ENCODE results near the gene SLC19A3.
"Not testable (repeated sequence)": the region's sequence is repeated elsewhere in the genome, so short reads cannot be mapped to it uniquely, and the experiment has no call there.

The SLC19A3 gene

GRCh38 chr2:227701556-227701955 is 16.3 kb downstream of the SLC19A3 start:
- no peak for DNase-seq

GRCh38 chr2:227696990-227697679 is 20.7 kb downstream of the SLC19A3 start:
- no peak for DNase-seq

DNA sequence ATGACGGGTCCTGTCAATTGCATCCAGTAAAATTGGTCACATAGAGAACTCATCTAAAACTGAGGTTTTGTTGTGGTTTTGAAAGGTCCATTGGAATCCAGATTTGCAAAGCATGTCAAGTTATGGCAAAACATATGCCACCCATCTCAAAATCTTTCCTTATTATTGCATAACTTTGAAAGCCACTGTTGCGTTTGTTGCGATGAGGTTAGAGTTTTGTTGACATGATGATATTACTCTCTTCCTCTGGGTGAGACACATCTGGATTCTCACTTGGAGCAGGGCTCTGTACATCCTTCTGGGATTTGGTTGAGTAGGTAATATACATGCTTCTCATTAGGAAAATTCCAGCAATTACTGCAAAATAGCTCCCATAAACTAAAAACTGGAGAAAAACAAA is 30.6 kb downstream of the SLC19A3 start:
- DNase-seq: no peak

GRCh38 chr2:227684258-227684657 is 33.6 kb downstream of the SLC19A3 start:
- DNase-seq: no peak

DNA sequence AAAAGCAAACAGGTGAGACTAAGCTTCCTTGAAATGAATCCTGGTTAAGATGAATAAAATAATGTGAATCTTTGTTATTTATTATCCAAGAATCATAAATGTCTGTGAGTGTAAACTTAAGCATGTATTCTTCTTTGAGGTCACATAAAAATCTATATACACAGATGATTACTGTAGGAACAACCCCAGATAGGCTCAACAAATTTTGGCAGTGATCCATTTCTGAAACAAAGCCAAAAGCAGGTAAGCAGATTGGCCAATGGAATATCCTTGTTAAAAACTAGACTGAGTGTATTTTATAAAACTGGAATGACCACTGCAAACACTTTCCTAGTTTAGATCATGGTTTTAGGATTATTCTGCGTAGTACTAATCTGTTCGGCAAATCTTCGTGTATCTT is 39.9 kb downstream of the SLC19A3 start:
- no peak for DNase-seq

DNA sequence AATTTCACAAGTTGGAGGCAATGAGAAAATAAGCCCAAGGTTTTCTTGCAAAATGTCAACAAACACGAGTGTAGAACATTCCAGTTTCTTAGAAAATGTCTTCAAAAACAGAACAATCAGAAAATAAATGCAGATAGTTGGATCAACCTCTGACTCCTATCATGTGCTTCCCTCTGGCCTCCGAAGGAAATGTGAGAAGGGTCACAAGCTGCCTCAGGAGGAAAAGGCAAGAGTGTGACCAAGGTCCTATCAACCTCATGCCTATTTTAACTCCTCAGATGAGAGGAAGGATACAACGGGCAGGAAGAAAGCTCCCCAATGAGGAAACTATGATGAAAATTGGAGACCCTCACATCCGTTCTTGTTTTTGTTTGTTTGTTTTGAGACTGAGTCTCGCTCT is 43.3 kb downstream of the SLC19A3 start:
- no peak for DNase-seq

GRCh38 chr2:227673620-227674019 is 44.2 kb downstream of the SLC19A3 start:
- not testable (repeated sequence) for DNase-seq

- DNase-seq: no peak
These were observed 46.5 kb downstream of the SLC19A3 start for GRCh38 chr2:227671170-227671905.

DNA sequence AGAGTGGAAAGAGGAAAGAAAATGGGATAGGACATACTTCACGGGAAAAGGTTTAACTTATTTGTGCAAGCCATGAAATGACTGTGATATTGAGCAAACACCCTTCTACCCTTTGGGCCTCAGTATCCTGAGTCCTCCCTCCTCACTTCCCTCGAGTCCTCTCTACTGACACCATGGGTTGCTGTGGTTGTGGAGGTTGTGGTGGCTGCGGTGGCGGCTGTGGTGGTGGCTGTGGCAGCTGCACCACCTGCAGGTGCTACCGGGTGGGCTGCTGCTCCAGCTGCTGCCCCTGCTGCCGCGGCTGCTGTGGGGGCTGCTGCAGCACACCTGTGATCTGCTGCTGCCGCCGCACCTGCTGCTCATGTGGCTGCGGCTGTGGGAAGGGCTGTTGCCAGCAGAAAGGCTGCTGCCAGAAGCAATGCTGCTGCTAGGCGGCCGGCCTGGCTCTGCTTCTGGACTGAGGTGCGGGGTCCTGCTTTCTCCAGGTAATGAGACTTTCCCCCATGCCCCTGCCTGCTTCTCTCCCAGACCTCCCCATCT is 51.1 kb downstream of the SLC19A3 start, which contains the start of gene SCYGR5:
Gene SCYGR5 (plus strand): TSS at position 174 of the 540 bp plus-strand sequence. CDS start 0 bp downstream, at position 174.
- DNase-seq: not testable (repeated sequence)

- no peak for DNase-seq
These were observed 52.5 kb downstream of the SLC19A3 start for GRCh38 chr2:227665189-227665940.

DNA sequence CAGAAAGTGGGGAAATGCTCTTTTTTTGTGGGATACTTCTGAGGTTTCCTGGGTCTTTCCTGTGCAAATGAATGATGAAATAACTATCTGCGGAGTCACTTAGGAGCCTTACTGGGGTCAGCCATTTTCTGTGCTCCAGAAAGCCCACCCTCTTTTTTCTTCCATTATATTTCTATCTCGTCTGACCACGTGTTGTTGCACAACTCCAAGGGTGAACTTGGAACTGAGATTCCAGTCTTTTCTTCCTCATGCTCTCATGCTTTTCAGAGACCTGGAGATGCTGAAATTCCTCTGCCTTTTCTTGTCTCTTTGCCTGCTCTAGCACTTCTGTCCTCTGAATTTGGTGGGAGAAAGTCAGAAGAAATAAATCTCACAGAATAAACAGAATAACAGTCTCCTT is 56.0 kb downstream of the SLC19A3 start:
- DNase-seq: no peak

DNA sequence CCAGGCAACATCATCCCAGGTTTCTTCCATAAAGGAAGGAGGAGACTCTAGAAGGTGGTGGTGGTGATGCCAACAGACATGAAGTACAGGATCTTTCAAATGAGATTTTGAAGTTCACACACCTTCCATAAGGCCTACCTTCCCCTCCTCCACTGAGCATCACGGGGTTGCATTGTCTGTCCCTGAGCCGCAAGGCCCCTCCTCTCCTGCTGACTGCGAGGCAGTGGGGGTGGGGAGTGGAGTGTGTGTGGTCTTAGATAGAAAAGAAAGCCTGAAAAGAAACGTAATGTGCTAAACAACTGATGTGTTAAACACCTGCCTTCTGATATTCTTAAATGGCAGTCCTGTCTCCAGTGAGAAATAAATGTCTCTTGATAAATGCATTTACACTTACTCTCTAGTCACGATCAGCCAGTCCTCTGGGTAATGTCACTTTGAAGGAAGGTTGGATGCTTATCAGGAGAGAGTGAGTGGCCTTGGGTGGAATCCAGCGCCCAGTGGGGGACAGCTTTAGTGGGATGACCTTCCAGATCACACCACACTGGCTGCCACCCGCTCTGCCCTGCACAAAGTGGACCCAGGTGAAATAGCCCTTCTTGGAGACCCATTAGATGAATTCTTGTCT is 56.7 kb downstream of the SLC19A3 start:
- no peak for DNase-seq

GRCh38 chr2:227657199-227657845 is 60.5 kb downstream of the SLC19A3 start:
- no peak for DNase-seq

DNA sequence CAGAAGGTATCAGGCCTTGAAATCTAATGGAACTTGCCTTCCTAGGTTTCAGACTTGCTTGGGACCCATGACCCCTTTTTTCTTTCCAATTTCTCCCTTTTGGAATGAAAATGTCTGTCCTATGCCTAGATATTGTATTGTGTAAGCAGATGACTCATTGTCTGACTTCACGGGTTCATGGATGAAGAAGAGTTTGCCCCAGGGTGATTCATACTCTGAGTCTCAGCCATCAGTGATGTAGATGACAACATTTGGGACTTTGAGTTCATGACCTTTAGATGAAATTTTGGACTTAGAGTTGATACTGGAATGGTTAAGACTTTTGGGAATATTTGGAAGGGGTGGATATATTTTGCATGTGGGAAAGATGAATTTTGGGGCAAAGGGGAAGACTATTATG is 62.4 kb downstream of the SLC19A3 start:
- DNase-seq: no peak

DNA sequence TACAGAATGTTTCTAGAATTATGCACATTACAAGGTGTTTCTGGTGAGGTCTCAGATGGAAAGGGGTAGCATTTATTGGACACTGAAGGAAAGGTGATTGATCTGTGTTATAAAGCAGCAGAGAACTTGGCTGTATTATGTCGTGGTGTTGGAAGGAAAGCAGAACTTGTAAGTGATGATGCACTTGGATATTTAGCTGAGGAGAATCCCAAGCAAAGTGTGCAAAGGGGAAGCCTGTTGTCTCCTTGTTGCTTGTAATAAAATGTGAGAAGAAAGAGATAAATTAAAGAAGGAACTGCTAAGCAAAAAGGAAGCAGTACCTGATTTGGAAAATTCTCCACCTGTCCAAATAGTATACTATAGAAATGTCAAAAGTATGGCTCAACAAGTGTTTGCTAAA is 63.4 kb downstream of the SLC19A3 start:
- no peak for DNase-seq

DNA sequence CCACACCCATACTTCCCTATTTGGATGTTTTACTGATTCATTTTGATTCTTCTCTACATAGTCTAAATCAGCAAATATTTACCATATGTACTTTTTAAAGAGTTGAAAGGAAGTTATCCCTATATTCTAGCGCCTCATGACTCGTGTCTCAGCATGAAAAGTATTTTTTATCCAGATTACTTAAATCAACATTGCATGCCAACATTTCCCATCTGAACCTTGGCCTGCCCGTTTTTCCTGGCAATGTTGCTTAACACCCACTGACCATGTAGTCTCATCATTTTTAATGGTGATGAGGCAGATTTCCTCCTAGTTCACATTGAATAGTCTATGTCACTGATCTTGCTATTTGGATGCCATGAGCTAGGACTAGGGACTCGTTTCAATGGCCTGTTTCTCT is 64.4 kb downstream of the SLC19A3 start:
- DNase-seq: no peak

DNA sequence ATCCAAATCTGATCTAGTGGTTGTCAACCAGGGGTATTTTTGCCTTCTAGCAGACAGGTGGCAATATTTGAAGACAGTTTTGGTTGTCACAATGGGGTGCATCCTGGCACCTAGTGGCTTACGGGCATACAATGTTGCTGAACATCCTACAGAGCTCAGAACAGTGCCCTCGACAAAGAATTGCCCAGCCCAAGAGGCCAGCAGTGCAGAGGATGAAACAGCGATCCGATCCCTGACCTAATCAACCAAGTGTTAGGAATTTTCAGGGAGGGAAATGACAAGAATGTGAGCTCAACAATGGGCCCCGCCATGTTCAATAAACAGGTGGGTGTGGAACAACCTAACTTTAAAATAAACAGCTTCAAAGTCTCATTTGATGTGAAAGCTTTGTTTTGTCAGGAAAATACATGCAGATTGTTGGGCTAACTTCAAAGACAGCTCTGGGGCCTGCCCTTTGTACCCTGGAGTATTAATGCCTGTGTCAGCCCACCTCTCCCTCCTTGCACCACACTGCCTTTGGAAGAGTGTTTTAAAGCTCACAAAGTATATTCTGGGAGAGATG is 73.8 kb downstream of the SLC19A3 start:
- DNase-seq: no peak

- DNase-seq: no peak
These were observed 75.2 kb downstream of the SLC19A3 start for GRCh38 chr2:227642656-227643055.

GRCh38 chr2:227634201-227634600 is 83.6 kb downstream of the SLC19A3 start:
- DNase-seq: no peak
